Motor neuron (in vitro differentiated cells): ENCODE data around the gene CDC42EP1. TPM values are rescaled to one million over a fixed set of nuclear protein-coding genes. Genes with fewer than 3 reads are reported as not detected.
"Not testable (repeated sequence)": the region's sequence is repeated elsewhere in the genome, so short reads cannot be mapped to it uniquely, and the experiment has no call there.

Experiments
- ATAC-seq, 8 experiments: fragments of 200-7000 bp; cut with Tn5 transposase; replicated peaks in 6 of 8; 2 replicates each; pipeline ENCODE4 v1.8.0; 2021; ENCODE audit warnings: mild to moderate bottlenecking in 8 of 8, moderate library complexity in 8 of 8
- H3K27ac ChIP-seq, 2 donors: fragments of 250-450 bp; sonication (Bioruptor Pico); 2 replicates each; pipeline ENCODE4 v1.9.0; 2021; ENCODE audit warnings: antibody characterized with exemption in 2 of 2, mild to moderate bottlenecking in 2 of 2, moderate library complexity in 1 of 2
- H3K4me1 ChIP-seq, 2 donors: fragments of 250-450 bp; sonication (Bioruptor Pico); replicated peaks in 1 of 2; 2 replicates each; pipeline ENCODE4 v1.6.1; 2021; ENCODE audit warnings: antibody characterized with exemption in 2 of 2, mild to moderate bottlenecking in 2 of 2, moderate library complexity in 1 of 2
- H3K4me3 ChIP-seq, 5 donors: fragments of 250-450 bp; sonication (Bioruptor Pico); 2 replicates each; pipeline ENCODE4 v1.9.0; 2021; ENCODE audit warnings: antibody characterized with exemption in 5 of 5, mild to moderate bottlenecking in 5 of 5, moderate library complexity in 4 of 5
- WGBS, 10 experiments: fragments of 450-650 bp; shearing (Covaris generic); methylation state at CpG; one replicate each; pipeline ENCODE4 v1.0.0; 2022; 5-methylcytosine and 5-hydroxymethylcytosine counted together
- in situ Hi-C, 9 experiments: fragments of 400-800 bp; cut with MboI; loops; one replicate each; pipeline ENCODE4 v1.15.0; 2021; ENCODE audit warnings: low sequenced_read_pairs in 9 of 9, low pct_unique_long_range_greater_than_20kb in 2 of 9; ENCODE audit not compliant: unreplicated experiment in 9 of 9
- total RNA-seq, 8 experiments: library from RNA; unstranded; fragments of 300-600 nt; gene quantifications; 2 replicates each; pipeline versions ENCODE4 v1.2.3 to v1.2.4, GENCODE V29; 2022

The CDC42EP1 gene
- total RNA-seq, 8 experiments from 2014 or later, result 3.5 to 38.6 (median 8.7) TPM

GRCh38 chr22:37525073-37525745 is 35.1 kb upstream of the CDC42EP1 start:
- 25 to 80% (median 55%) methylated on average over 1 to 2 of the region's 10 CpGs; no CpG with 5 or more reads in 6 of the 10 experiments for whole genome bisulfite sequencing, 10 experiments
- in situ Hi-C loops, result no loop called here
- peaks cover 3 to 5% of the 10 kb centered on the region in 2 donors for H3K4me1 ChIP-seq
- no peak overlapping the region for H3K4me3 ChIP-seq
- no peak overlapping the region for H3K27ac ChIP-seq
- ATAC-seq, result peak in 7 of 8 experiments; percentile 19 to 95 (median 68)

DNA sequence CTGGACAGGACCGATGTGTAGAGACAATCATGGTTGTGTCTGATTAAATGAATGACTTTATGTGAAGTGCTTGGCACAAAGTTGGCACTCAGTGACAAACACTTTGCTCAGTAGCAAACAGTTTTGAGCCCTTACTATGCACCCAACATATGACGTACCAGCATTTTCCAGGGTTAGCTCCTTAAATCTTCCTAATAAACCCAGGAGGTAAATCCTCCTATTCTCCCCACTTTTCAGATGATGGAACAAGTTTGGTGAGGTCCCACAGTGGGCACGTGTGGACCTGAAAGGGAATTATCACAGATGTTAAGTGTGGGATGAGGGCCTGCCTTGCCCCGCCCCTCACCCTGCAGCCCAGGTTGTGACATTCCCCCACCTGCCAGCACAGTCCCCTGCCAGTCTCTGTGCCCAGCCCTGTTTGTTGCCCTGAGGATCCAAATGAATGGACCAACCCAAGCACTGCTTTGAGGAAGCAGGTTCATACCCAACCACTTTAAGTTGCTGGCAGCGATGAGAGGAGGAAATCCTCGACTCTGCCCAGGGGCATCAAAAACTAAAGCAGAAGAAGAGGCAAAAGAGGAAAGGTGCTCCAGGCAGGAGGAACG is 34.4 kb upstream of the CDC42EP1 start:
- in situ Hi-C loops, result no loop called here
- Histone ChIP-seq H3K27ac (no peak overlapping the region), H3K4me3 (no peak overlapping the region), H3K4me1 (peaks cover 3 to 5% of the 10 kb centered on the region in 2 donors)
- ATAC-seq, result no peak
- 17 to 100% (median 95%) methylated on average over 1 to 5 of the region's 7 CpGs; no CpG with 5 or more reads in 3 of the 10 experiments for WGBS, 10 experiments

GRCh38 chr22:37526376-37526775 is 33.9 kb upstream of the CDC42EP1 start:
- peak in 5 of 8 experiments; percentile 11 to 30 (median 16) for ATAC-seq
- Histone ChIP-seq H3K4me3 (no peak overlapping the region), H3K4me1 (peaks cover 3 to 5% of the 10 kb centered on the region in 2 donors), H3K27ac (no peak overlapping the region)
- in situ Hi-C loops, result no loop called here
- 40 to 93% (median 60%) methylated on average over 1 to 8 of the region's 12 CpGs; no CpG with 5 or more reads in 3 of the 10 experiments for WGBS, 10 experiments

DNA sequence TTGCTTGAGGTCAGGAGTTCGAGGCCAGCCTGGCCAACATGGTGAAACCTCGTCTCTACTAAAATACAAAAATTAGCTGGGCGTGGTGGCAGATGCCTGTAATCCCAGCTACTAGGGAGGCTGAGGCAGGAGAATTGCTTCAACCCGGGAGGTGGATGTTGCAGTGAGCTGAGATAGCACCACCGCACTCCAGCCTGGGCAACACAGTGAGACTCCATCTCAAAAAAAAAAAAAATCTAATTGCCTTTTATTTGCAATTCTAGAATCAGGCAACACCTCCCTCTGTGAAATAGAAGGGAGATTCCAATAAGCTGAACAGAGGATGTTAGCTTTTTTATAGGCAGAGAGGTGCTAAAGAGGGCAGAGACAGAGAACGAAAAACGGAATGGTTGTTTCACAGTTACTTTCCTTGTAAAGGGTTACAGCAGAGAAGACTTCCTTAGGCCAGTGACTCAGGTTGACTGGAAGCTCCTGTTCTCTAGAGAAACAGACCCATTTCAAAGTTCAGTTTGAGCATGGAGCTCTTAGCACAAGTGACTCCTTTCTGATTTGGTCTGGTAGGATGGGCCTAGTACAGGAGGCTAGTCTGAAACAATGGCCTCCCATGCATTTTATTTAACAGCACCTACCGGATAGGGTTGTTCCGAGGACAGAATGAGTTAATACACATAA is 33.1 kb upstream of the CDC42EP1 start:
- ATAC-seq, in situ Hi-C loops, H3K27ac ChIP-seq, H3K4me3 ChIP-seq, H3K4me1 ChIP-seq: not testable (repeated sequence)
- WGBS, 10 experiments, result 76 to 100% (median 97%) methylated on average over 1 to 9 of the region's 9 CpGs; no CpG with 5 or more reads in 2 of the 10 experiments

DNA sequence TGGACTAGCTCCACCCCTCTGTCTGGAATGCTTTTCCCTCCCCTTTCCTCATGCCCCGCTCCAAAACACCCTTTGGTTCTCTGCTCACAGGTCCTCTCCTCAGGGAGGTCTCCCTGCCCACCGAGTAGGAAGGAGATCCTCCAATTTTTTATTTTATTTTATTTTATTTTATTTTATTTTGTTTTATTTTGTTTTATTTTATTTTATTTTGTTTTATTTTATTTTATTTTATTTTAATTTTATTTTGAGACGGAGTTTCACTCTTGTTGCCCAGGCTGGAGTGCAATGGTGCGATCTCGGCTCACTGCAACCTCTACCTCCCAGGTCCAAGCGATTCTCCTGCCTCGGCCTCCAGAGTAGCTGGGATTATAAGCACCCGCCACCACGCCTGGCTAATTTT is 32.3 kb upstream of the CDC42EP1 start:
- 86 to 100% (median 95%) methylated on average over 1 to 9 of the region's 9 CpGs for WGBS, 10 experiments
- in situ Hi-C loops, H3K4me1 ChIP-seq, ATAC-seq, H3K27ac ChIP-seq, H3K4me3 ChIP-seq: not testable (repeated sequence)

GRCh38 chr22:37529652-37530345 is 30.5 kb upstream of the CDC42EP1 start:
- Histone ChIP-seq H3K4me3 (no peak overlapping the region), H3K4me1 (no peaks in the 10 kb centered on the region), H3K27ac (no peak overlapping the region)
- WGBS, 10 experiments, result 30 to 100% (median 100%) methylated on average over 1 to 2 of the region's 2 CpGs; no CpG with 5 or more reads in 2 of the 10 experiments
- ATAC-seq, result no peak
- in situ Hi-C loops, result loop anchor here in 1 of 9 experiments (10.0 kb wide), 1 partner anchor 65 kb away; no protein-coding TSS in a partner anchor

GRCh38 chr22:37533995-37534394 is 26.3 kb upstream of the CDC42EP1 start:
- WGBS, 10 experiments, result 0 to 96% (median 83%) methylated on average over 3 to 9 of the region's 9 CpGs; no CpG with 5 or more reads in 1 of the 10 experiments

DNA sequence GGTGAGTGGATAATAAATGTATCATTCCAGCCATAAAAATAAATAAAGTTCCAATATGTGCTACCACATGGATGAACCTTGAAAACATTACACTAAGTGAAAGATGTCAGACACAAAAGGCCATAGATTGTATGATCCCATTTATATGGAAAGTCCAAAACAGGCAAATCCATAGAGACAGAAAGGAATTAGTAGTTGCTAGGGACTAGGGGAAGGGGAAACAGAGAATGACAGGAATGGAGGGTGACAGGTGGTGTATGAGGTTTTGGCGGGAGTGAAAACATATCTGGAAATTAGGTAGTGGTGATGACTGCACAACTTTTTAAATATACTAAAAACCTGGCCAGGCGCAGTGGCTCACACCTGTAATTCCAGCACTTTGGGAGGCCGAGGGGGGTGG is 25.8 kb upstream of the CDC42EP1 start:
- H3K27ac ChIP-seq, result no peak overlapping the region
- H3K4me3 ChIP-seq, result no peak overlapping the region
- in situ Hi-C loops, result loop anchor here in 1 of 9 experiments (10.0 kb wide), 1 partner anchor 60 kb away; no protein-coding TSS in a partner anchor
- peaks cover 0 to 7% of the 10 kb centered on the region in 2 donors for H3K4me1 ChIP-seq
- WGBS, 10 experiments, result 60 to 100% (median 91%) methylated on average over 1 to 3 of the region's 3 CpGs; no CpG with 5 or more reads in 2 of the 10 experiments
- ATAC-seq, result no peak

More at GRCh38 chr22:37533995-37534394, 26.3 kb upstream of the CDC42EP1 start:
- no peak for ATAC-seq
- Histone ChIP-seq H3K27ac (no peak overlapping the region), H3K4me3 (no peak overlapping the region), H3K4me1 (peaks cover 0 to 5% of the 10 kb centered on the region in 2 donors)
- in situ Hi-C loops, result loop anchor here in 1 of 9 experiments (10.0 kb wide), 1 partner anchor 61 kb away; no protein-coding TSS in a partner anchor

GRCh38 chr22:37535159-37535558 is 25.1 kb upstream of the CDC42EP1 start:
- WGBS, 10 experiments, result 69 to 100% (median 90%) methylated on average over 1 to 6 of the region's 6 CpGs

GRCh38 chr22:37538590-37539357 is 21.5 kb upstream of the CDC42EP1 start:
- in situ Hi-C loops, result loop anchor here in 1 of 9 experiments (10.0 kb wide), 1 partner anchor 56 kb away; no protein-coding TSS in a partner anchor
- WGBS, 10 experiments, result 0 to 80% (median 48%) methylated on average over 1 to 7 of the region's 20 CpGs; no CpG with 5 or more reads in 1 of the 10 experiments
- peak; percentile 95 to 100 (median 98) for ATAC-seq
- H3K27ac ChIP-seq, result no peak overlapping the region
- peaks cover 9 to 16% of the 10 kb centered on the region in 2 donors for H3K4me1 ChIP-seq
- H3K4me3 ChIP-seq, result no peak overlapping the region

More at GRCh38 chr22:37535159-37535558, 25.1 kb upstream of the CDC42EP1 start:
- no peak overlapping the region for H3K4me3 ChIP-seq
- in situ Hi-C loops, result loop anchor here in 1 of 9 experiments (10.0 kb wide), 1 partner anchor 60 kb away; no protein-coding TSS in a partner anchor
- no peak overlapping the region for H3K27ac ChIP-seq
- ATAC-seq, result no peak
- H3K4me1 ChIP-seq, result peaks cover 0 to 7% of the 10 kb centered on the region in 2 donors

DNA sequence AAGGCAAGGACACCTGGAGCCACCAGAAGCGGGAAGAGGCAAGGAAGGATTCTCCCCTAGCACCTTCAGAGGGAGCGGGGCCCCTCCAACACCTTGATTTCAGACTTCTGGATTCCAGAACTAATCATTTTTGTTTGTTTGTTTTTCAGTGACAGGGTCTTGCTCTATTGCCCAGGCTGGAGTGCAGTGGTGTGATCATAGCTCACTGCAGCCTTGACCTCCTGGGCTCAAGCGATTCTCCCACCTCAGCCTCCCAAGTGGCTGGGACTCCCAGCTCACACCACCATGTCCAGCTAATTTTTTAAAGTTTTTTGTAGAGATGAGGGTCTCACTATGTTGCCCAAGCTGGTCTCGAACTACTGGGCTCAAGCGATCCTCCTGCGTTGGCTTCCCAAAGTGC is 20.5 kb upstream of the CDC42EP1 start:
- peaks cover 9 to 16% of the 10 kb centered on the region in 2 donors for H3K4me1 ChIP-seq
- H3K4me3 ChIP-seq, ATAC-seq, H3K27ac ChIP-seq: not testable (repeated sequence)
- WGBS, 10 experiments, result 83 to 100% (median 93%) methylated on average over 1 to 5 of the region's 6 CpGs; no CpG with 5 or more reads in 2 of the 10 experiments
- in situ Hi-C loops, result loop anchor here in 1 of 9 experiments (10.0 kb wide), 1 partner anchor 55 kb away; no protein-coding TSS in a partner anchor
